Vagina (tissue), 2 donors: ENCODE results near the gene KCNH4.

ENCODE experiments used
- POLR2A ChIP-seq, 2 donors: fragments of 450-650 bp; IDR thresholded peaks; one replicate each; pipeline ENCODE4 v1.6.1; 2017; ENCODE audit warnings: antibody characterized with exemption in 2 of 2, mild to moderate bottlenecking in 2 of 2, moderate library complexity in 2 of 2
- TF ChIP-seq, protein P1 (sequence below), 3 experiments: fragments of 450-650 bp in 2 of 3; fragments of 200-600 bp in 1 of 3; sonication (generic) in 1 of 3; IDR thresholded peaks; one replicate each; pipeline ENCODE4 v1.5.1; 2017 to 2019; ENCODE audit warnings: antibody characterized with exemption in 3 of 3, mild to moderate bottlenecking in 2 of 3, moderate library complexity in 2 of 3

DNA sequence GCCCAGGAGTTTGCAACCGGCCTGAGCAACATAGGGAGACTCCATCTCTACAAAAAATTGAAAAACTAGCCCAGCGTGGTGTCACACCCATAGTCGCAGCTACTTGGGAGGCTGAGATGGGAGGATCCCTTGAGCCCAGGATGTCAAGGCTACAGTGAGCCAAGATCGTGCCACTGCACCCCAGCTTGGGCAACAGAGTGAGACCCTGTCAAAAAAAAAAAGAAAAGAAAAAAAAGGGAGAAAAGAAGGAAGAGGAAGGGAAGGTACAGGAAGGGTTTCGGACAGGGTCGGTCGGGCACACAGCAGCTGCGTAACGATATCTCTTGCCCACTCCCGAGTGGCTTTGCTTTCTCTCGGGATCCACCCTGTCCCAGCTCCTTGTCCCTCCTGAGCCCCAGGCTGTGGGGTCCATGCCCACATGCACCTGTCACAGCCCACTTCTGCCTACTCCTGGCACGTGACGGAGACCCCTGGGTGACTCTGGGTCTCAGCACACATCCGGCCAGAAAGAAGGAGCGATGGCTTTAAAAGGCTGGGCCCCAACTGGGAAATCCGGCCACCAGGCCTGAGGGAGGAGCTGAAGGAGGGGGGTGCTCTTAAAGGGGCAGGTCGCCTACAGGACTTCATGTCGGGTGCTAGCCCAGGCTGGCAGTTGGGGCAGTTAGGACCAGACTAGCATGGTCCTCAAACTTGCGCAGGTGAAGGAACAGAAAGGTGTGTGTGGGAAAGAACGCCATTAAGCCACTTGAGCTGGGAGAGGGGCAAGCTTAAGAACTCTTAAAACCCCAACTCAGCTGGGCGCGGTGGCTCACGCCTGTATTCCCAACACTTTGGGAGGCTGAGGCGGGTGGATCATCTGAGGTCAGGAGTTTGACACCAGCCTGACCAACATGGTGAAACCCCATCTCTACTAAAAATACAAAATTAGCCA is 13.3 kb upstream of the KCNH4 start, which contains the start of gene GHDC:
- TF ChIP-seq, protein P1, sequence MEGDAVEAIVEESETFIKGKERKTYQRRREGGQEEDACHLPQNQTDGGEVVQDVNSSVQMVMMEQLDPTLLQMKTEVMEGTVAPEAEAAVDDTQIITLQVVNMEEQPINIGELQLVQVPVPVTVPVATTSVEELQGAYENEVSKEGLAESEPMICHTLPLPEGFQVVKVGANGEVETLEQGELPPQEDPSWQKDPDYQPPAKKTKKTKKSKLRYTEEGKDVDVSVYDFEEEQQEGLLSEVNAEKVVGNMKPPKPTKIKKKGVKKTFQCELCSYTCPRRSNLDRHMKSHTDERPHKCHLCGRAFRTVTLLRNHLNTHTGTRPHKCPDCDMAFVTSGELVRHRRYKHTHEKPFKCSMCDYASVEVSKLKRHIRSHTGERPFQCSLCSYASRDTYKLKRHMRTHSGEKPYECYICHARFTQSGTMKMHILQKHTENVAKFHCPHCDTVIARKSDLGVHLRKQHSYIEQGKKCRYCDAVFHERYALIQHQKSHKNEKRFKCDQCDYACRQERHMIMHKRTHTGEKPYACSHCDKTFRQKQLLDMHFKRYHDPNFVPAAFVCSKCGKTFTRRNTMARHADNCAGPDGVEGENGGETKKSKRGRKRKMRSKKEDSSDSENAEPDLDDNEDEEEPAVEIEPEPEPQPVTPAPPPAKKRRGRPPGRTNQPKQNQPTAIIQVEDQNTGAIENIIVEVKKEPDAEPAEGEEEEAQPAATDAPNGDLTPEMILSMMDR (IDR thresholded peaks at IDR 0.05): no peak
- TF ChIP-seq POLR2A (IDR thresholded peaks at IDR 0.05): no peak
